Activated CD8-positive, alpha-beta T cell treated with anti-CD3 and anti-CD28 coated beads for 36 hours (primary cell): ENCODE results near the gene TRAF3IP1. TPM values are rescaled to one million over a fixed set of nuclear protein-coding genes. Genes with fewer than 3 reads are reported as not detected.

ENCODE experiments used
- ATAC-seq: fragments of 200-7000 bp; cut with Tn5 transposase; one replicate; pipeline ENCODE4 v1.10.0; 2021; ENCODE audit warnings: mild to moderate bottlenecking, moderate library complexity
- CTCF ChIA-PET: fragments of 350-600 bp; sonication (Branson Sonifier 250); formaldehyde crosslinking; loops from one replicate; lab custom pipeline; 2021; ENCODE audit warnings: antibody characterized with exemption; lab: Charles Lee
- POLR2A ChIA-PET: fragments of 350-600 bp; sonication (Branson Sonifier 250); formaldehyde crosslinking; loops from one replicate; lab custom pipeline; 2021; ENCODE audit warnings: antibody characterized with exemption; lab: Charles Lee
- DNase-seq: peaks from one replicate; pipeline ENCODE4 v3.0.0-alpha.2; 2020
- H3K27ac Mint-ChIP-seq: one replicate; pipeline ENCODE4 v1.8.0; 2021; ENCODE audit warnings: mild to moderate bottlenecking, mixed read lengths
- H3K27me3 Mint-ChIP-seq: one replicate; pipeline ENCODE4 v1.8.0; 2021; ENCODE audit warnings: mixed read lengths
- H3K36me3 Mint-ChIP-seq: one replicate; pipeline ENCODE4 v1.8.0; 2021; ENCODE audit warnings: low read depth, mixed read lengths
- H3K4me1 Mint-ChIP-seq: one replicate; pipeline ENCODE4 v1.8.0; 2021; ENCODE audit warnings: low read depth, mixed read lengths
- H3K4me3 Mint-ChIP-seq: one replicate; pipeline ENCODE4 v1.8.0; 2021; ENCODE audit warnings: mild to moderate bottlenecking, moderate library complexity, mixed read lengths
- H3K9me3 Mint-ChIP-seq: one replicate; pipeline ENCODE4 v1.8.0; 2021; ENCODE audit warnings: mixed read lengths
- CTCF ChIP-seq: fragments of 200-600 bp; IDR thresholded peaks from one replicate; pipeline ENCODE4 v1.8.0; 2022; ENCODE audit warnings: antibody characterized with exemption, mild to moderate bottlenecking
- intact Hi-C: fragments of 100-400 bp; cut with micrococcal nuclease; formaldehyde crosslinking; loops from one replicate; pipeline ENCODE4 v1.10.0; 2022
- total RNA-seq, 2 experiments: library from RNA; stranded (reverse); gene quantifications; one replicate each; pipeline ENCODE4 v1.2.3, GENCODE V29; 2021

TRAF3IP1 gene
- total RNA-seq, 2 experiments from 2014 or later: 7.1 to 7.9 TPM

- no peak overlapping the region for H3K27ac Mint-ChIP-seq
- no peak for TF ChIP-seq CTCF
- ChIA-PET CTCF (interaction anchor here (0.7 to 1.1 kb wide), 2 partner anchors 19 to 26 kb away, joined by 3 read pairs; no protein-coding TSS in a partner anchor), POLR2A (interaction anchor here (0.6 kb wide), 1 partner anchor 362 kb away, joined by 3 read pairs; no protein-coding TSS in a partner anchor)
- no peak for DNase-seq
- H3K4me1 Mint-ChIP-seq: no peaks in the 10 kb centered on the region
- no peaks in the 10 kb centered on the region for H3K27me3 Mint-ChIP-seq
- ATAC-seq: no peak
- intact Hi-C loops: no loop called here
- H3K36me3 Mint-ChIP-seq: no peaks in the 10 kb centered on the region
- no peaks in the 10 kb centered on the region for H3K9me3 Mint-ChIP-seq
- no peak overlapping the region for H3K4me3 Mint-ChIP-seq
Measured at GRCh38 chr2:238396663-238397062, 76.3 kb downstream of the TRAF3IP1 start.

- no peak overlapping the region for H3K27ac Mint-ChIP-seq
- H3K4me3 Mint-ChIP-seq: no peak overlapping the region
- no peak for DNase-seq
- no peak for ATAC-seq
- no peak for TF ChIP-seq CTCF
- H3K4me1 Mint-ChIP-seq: no peaks in the 10 kb centered on the region
- H3K27me3 Mint-ChIP-seq: no peaks in the 10 kb centered on the region
- intact Hi-C loops: no loop called here
- H3K36me3 Mint-ChIP-seq: no peaks in the 10 kb centered on the region
- H3K9me3 Mint-ChIP-seq: no peaks in the 10 kb centered on the region
- ChIA-PET CTCF (no interaction called here), POLR2A (interaction anchor here (0.6 kb wide), 2 partner anchors 362 to 1064 kb away, joined by 3 read pairs; no protein-coding TSS in a partner anchor)
Measured at GRCh38 chr2:238397356-238397755, 77.0 kb downstream of the TRAF3IP1 start.

- POLR2A ChIA-PET: no interaction called here
- ATAC-seq: no peak
Measured at GRCh38 chr2:238398577-238398976, 78.3 kb downstream of the TRAF3IP1 start.

GRCh38 chr2:238399094-238399493 lies 78.8 kb downstream of the TRAF3IP1 start:
- H3K36me3 Mint-ChIP-seq: no peaks in the 10 kb centered on the region
- no peak overlapping the region for H3K27ac Mint-ChIP-seq
- CTCF ChIA-PET: no interaction called here
- POLR2A ChIA-PET: no interaction called here
- no peaks in the 10 kb centered on the region for H3K4me1 Mint-ChIP-seq
- DNase-seq (no peak), ATAC-seq (no peak)
- no peaks in the 10 kb centered on the region for H3K27me3 Mint-ChIP-seq
- TF ChIP-seq CTCF: no peak
- no peak overlapping the region for H3K4me3 Mint-ChIP-seq
- H3K9me3 Mint-ChIP-seq: no peaks in the 10 kb centered on the region
- intact Hi-C loops: no loop called here

More at GRCh38 chr2:238398577-238398976, 78.3 kb downstream of the TRAF3IP1 start:
- Mint-ChIP-seq H3K36me3 (no peaks in the 10 kb centered on the region), H3K4me1 (no peaks in the 10 kb centered on the region), H3K9me3 (no peaks in the 10 kb centered on the region), H3K27me3 (no peaks in the 10 kb centered on the region), H3K27ac (no peak overlapping the region), H3K4me3 (no peak overlapping the region)
- DNase-seq: no peak
- intact Hi-C loops: no loop called here
- TF ChIP-seq CTCF: no peak
- CTCF ChIA-PET: no interaction called here

- DNase-seq (no peak), ATAC-seq (no peak)
- H3K36me3 Mint-ChIP-seq: no peaks in the 10 kb centered on the region
- POLR2A ChIA-PET: no interaction called here
- CTCF ChIA-PET: interaction anchor here (1.2 kb wide), 1 partner anchor 27 kb away, joined by 4 read pairs; no protein-coding TSS in a partner anchor
- intact Hi-C loops: no loop called here
- H3K27ac Mint-ChIP-seq: no peak overlapping the region
- H3K4me3 Mint-ChIP-seq: no peak overlapping the region
- H3K9me3 Mint-ChIP-seq: no peaks in the 10 kb centered on the region
- no peak for TF ChIP-seq CTCF
- H3K4me1 Mint-ChIP-seq: peaks cover 8% of the 10 kb centered on the region
- no peaks in the 10 kb centered on the region for H3K27me3 Mint-ChIP-seq
Measured at GRCh38 chr2:238401551-238401950, 81.2 kb downstream of the TRAF3IP1 start.
